Cardiac fibroblast (primary cell): ENCODE measurements around the gene TMTC1.

Experiments used
- DNase-seq, 2 donors: peaks; one replicate each; pipeline versions ENCODE4 v3.0.0 to v3.0.0-alpha.2; 2010; ENCODE audit warnings: low read depth in 2 of 2
- H3K4me3 ChIP-seq, 2 donors: replicated peaks in 1 of 2; 1 replicate in 1 of 2; 2 replicates in 1 of 2; pipeline ENCODE4 v1.5.1; 2011; ENCODE audit warnings: low read depth in 2 of 2, low read length in 2 of 2, mild to moderate bottlenecking in 2 of 2, moderate library complexity in 1 of 2
- CTCF ChIP-seq: IDR thresholded peaks from one replicate; pipeline ENCODE4 v1.5.1; 2011; ENCODE audit warnings: low read depth, mild to moderate bottlenecking, low read length, inconsistent platforms

The TMTC1 gene

GRCh38 chr12:29807129-29807528 is 23.4 kb upstream of the TMTC1 start:
- TF ChIP-seq CTCF = no peak
- DNase-seq = peak in 1 of 2 donors; percentile 63
- H3K4me3 ChIP-seq = no peak overlapping the region

- DNase-seq = no peak
- no peak for TF ChIP-seq CTCF
Observed at GRCh38 chr12:29804019-29804418, 20.3 kb upstream of the TMTC1 start.

GRCh38 chr12:29799591-29799990 is 15.8 kb upstream of the TMTC1 start:
- TF ChIP-seq CTCF = no peak
- DNase-seq = peak in 1 of 2 donors; percentile 38
- H3K4me3 ChIP-seq = no peak overlapping the region

More at GRCh38 chr12:29804019-29804418, 20.3 kb upstream of the TMTC1 start:
- H3K4me3 ChIP-seq = no peak overlapping the region

GRCh38 chr12:29797565-29798355 is 14.0 kb upstream of the TMTC1 start:
- no peak for TF ChIP-seq CTCF
- no peak overlapping the region for H3K4me3 ChIP-seq
- DNase-seq = no peak

GRCh38 chr12:29796823-29797263 is 13.1 kb upstream of the TMTC1 start:
- peak; percentile 91 to 93 for DNase-seq
- no peak overlapping the region for H3K4me3 ChIP-seq
- no peak for TF ChIP-seq CTCF

GRCh38 chr12:29795715-29796114 is 12.0 kb upstream of the TMTC1 start:
- H3K4me3 ChIP-seq = no peak overlapping the region
- TF ChIP-seq CTCF = no peak
- no peak for DNase-seq
